Breast epithelium (tissue), 4 donors: ENCODE results near the gene GNAL. TPM values are rescaled to one million over a fixed set of nuclear protein-coding genes. Genes with fewer than 3 reads are reported as not detected.

ENCODE experiments used
- DNase-seq, 2 donors: peaks; one replicate each; pipeline ENCODE4 v3.0.0-alpha.2; 2019; ENCODE audit warnings: low spot score in 2 of 2
- H3K27ac ChIP-seq, 2 donors: fragments of 200-600 bp; sonication (generic) in 1 of 2; one replicate each; pipeline ENCODE4 v1.5.1; 2016 to 2019; ENCODE audit warnings: mild to moderate bottlenecking in 1 of 2
- H3K27me3 ChIP-seq, 2 donors: fragments of 200-600 bp; sonication (generic) in 1 of 2; one replicate each; pipeline versions ENCODE4 v1.5.1 to v1.6.0; 2017 to 2019; ENCODE audit warnings: control low read depth in 1 of 2, mild to moderate bottlenecking in 1 of 2
- H3K36me3 ChIP-seq: fragments of 200-600 bp; one replicate; pipeline ENCODE4 v1.5.1; 2019
- H3K4me1 ChIP-seq, 2 donors: fragments of 200-600 bp; sonication (generic); one replicate each; pipeline ENCODE4 v1.5.1; 2016 to 2019; ENCODE audit warnings: control low read depth in 1 of 2
- H3K4me3 ChIP-seq, 3 donors: fragments of 200-600 bp; sonication (generic); 1 replicate in 2 of 3; 2 replicates in 1 of 3; pipeline ENCODE4 v1.5.1; 2016 to 2019; ENCODE audit warnings: mild to moderate bottlenecking in 3 of 3, moderate library complexity in 2 of 3
- H3K9me3 ChIP-seq, 2 donors: fragments of 200-600 bp; sonication (generic) in 1 of 2; one replicate each; pipeline ENCODE4 v1.5.1; 2016 to 2019; ENCODE audit warnings: control low read depth in 1 of 2
- CTCF ChIP-seq, 3 donors: fragments of 450-650 bp; IDR thresholded peaks; one replicate each; pipeline ENCODE4 v1.5.1; 2016 to 2017; ENCODE audit warnings: antibody characterized with exemption in 3 of 3, mild to moderate bottlenecking in 3 of 3, moderate library complexity in 3 of 3
- POLR2A ChIP-seq: fragments of 450-650 bp; IDR thresholded peaks from one replicate; pipeline ENCODE4 v1.6.1; 2016; ENCODE audit warnings: antibody characterized with exemption, mild to moderate bottlenecking, moderate library complexity
- POLR2AphosphoS5 ChIP-seq, 3 donors: sonication (generic); formaldehyde crosslinking; IDR thresholded peaks; one replicate each; pipeline ENCODE4 v1.6.1; 2017; ENCODE audit warnings: antibody characterized with exemption in 3 of 3
- intact Hi-C: fragments of 100-400 bp; cut with DNase I; formaldehyde crosslinking; loops from one replicate; pipeline ENCODE4 v1.15.1; 2023; ENCODE audit warnings: low total_unique reads
- total RNA-seq, 3 donors: library from RNA; depleted of rRNA; stranded (reverse); fragments of >200 nt; gene quantifications; one replicate each; pipeline ENCODE4 v1.1.0, GENCODE V29; 2016

Gene GNAL
- total RNA-seq, 3 donors from 2014 or later, result 6.6 to 15.4 (median 7.5) TPM

DNA sequence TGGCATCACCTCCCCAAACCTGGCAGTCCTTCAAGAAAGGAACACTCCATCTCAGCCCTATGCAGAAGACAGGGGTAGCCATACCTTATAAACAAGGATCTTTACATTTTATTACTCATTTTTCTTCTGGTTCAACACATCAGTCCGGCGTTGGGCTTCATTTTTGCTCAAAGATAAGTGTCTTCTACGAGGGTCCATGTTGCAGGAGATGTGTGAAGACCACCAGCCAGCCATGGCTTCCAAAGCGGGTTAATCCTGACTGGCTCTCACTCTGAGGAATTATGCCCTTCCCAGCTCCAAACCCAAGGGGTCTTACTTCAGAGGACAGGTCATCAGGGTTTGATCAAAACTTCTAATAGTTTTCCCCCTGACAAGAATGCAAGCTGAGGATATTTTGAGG, 23.9 kb upstream of the GNAL start:
- DNase-seq, result no peak
- intact Hi-C loops, result no loop called here

DNA sequence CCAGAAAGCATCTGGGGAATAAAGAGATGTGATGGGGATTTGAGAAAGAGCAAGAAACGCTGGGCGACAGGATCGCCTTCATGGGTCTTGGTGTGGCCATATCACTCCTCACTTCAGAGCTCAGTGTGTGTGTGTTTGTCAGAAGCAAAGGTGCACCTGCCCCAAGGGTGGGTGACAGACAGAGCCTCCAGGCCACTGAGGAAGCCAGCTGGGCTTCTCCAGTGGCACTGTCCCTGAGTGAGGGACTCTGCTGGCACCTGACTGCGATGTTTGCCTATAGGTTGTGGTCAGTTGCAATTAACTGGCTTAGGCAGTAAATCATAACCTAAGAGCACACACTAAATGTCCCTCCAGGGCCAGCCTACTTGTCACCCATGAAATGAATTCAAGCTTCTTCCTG, 23.5 kb upstream of the GNAL start:
- H3K4me3 ChIP-seq, result no peak overlapping the region
- no peak for DNase-seq
- no peak for TF ChIP-seq POLR2AphosphoS5 (IDR thresholded peaks at IDR 0.05)
- H3K9me3 ChIP-seq, result no peaks in the 10 kb centered on the region
- H3K4me1 ChIP-seq, result no peaks in the 10 kb centered on the region
- intact Hi-C loops, result no loop called here
- no peak overlapping the region for H3K27ac ChIP-seq
- H3K36me3 ChIP-seq, result no peaks in the 10 kb centered on the region
- peaks cover 0 to 7% of the 10 kb centered on the region in 2 donors for H3K27me3 ChIP-seq

More for the DNA sequence above, 23.9 kb upstream of the GNAL start:
- H3K4me3 ChIP-seq, result no peak overlapping the region
- TF ChIP-seq POLR2A, result no peak
- TF ChIP-seq POLR2AphosphoS5 (IDR thresholded peaks at IDR 0.05), result no peak
- TF ChIP-seq CTCF (IDR thresholded peaks at IDR 0.05), result no peak
- no peaks in the 10 kb centered on the region for H3K4me1 ChIP-seq
- peaks cover 0 to 7% of the 10 kb centered on the region in 2 donors for H3K27me3 ChIP-seq
- no peaks in the 10 kb centered on the region for H3K9me3 ChIP-seq
- H3K27ac ChIP-seq, result no peak overlapping the region
- H3K36me3 ChIP-seq, result no peaks in the 10 kb centered on the region

DNA sequence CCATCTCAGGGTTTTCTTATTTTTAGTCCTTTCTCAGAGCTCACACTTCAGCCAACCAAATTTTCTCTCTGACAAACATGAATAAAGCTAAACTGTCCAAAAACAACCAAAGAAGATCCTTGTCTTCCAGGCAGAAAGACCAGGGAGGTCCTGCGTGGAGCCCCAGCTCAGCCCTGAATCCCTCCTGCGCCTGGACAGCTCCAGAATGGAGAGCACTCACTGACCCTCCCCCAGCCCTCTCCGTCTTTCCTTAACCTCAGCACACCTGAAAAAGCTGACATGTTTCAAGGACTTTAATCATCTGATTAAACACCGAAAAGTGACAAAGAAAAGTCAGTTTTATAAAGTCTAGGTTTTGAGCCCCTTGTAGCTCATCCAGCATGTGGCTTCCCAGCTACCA, 22.9 kb upstream of the GNAL start:
- intact Hi-C loops, result no loop called here
- Histone ChIP-seq H3K4me3 (no peak overlapping the region), H3K9me3 (no peaks in the 10 kb centered on the region), H3K4me1 (no peaks in the 10 kb centered on the region), H3K27me3 (peaks cover 0 to 7% of the 10 kb centered on the region in 2 donors), H3K27ac (no peak overlapping the region), H3K36me3 (no peaks in the 10 kb centered on the region)
- DNase-seq, result no peak
- TF ChIP-seq CTCF (IDR thresholded peaks at IDR 0.05) (no peak), POLR2A (no peak)

GRCh38 chr18:11666831-11667230, 22.2 kb upstream of the GNAL start:
- no peak overlapping the region for H3K27ac ChIP-seq
- no peaks in the 10 kb centered on the region for H3K9me3 ChIP-seq
- H3K36me3 ChIP-seq, result no peaks in the 10 kb centered on the region
- no peak for TF ChIP-seq POLR2AphosphoS5 (IDR thresholded peaks at IDR 0.05)
- TF ChIP-seq CTCF (IDR thresholded peaks at IDR 0.05), result no peak
- no peak for TF ChIP-seq POLR2A
- H3K27me3 ChIP-seq, result peaks cover 0 to 7% of the 10 kb centered on the region in 2 donors
- intact Hi-C loops, result no loop called here
- no peaks in the 10 kb centered on the region for H3K4me1 ChIP-seq
- DNase-seq, result no peak
- no peak overlapping the region for H3K4me3 ChIP-seq

DNA sequence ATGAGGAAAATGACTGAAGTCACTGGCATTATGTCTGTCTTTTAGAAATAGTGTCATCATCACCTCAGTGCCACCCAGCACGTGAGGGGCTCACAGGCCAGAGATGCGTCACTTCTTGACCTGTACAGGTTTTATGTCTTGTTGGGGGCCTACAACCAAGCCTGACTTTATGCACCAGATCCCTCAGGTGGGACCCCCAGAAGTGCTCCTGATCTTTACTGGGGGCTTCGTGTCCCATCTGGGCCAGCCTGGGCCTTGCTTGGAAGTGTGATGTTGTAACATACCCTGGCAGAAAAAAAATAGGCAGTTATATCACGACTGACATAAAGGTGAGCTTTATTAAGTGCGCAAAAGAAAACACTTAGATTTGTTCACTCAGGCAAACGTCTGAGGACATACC, 21.5 kb upstream of the GNAL start:
- intact Hi-C loops, result no loop called here
- no peaks in the 10 kb centered on the region for H3K36me3 ChIP-seq
- no peaks in the 10 kb centered on the region for H3K9me3 ChIP-seq
- H3K27me3 ChIP-seq, result peaks cover 0 to 7% of the 10 kb centered on the region in 2 donors
- no peak for TF ChIP-seq POLR2A
- no peak for TF ChIP-seq CTCF (IDR thresholded peaks at IDR 0.05)
- TF ChIP-seq POLR2AphosphoS5 (IDR thresholded peaks at IDR 0.05), result no peak
- no peak for DNase-seq
- H3K27ac ChIP-seq, result no peak overlapping the region
- H3K4me1 ChIP-seq, result no peaks in the 10 kb centered on the region
- H3K4me3 ChIP-seq, result no peak overlapping the region
